HG02623 (cell line): ENCODE results near the gene SCYGR3.

ENCODE experiments used
- ATAC-seq: cut with Tn5 transposase; IDR thresholded peaks from one replicate; pipeline ENCODE4 v1.9.1; 2021; ENCODE audit warnings: moderate library complexity; ENCODE audit not compliant: unreplicated experiment

SCYGR3 gene

GRCh38 chr2:227566012-227566411 lies 48.6 kb downstream of the SCYGR3 start:
- ATAC-seq: no peak

GRCh38 chr2:227565080-227565479 lies 49.6 kb downstream of the SCYGR3 start:
- ATAC-seq: no peak
